Upper lobe of right lung (tissue), 1 donor: ENCODE results near the gene GMDS. TPM values are rescaled to one million over a fixed set of nuclear protein-coding genes. Genes with fewer than 3 reads are reported as not detected.

Experiments
- ATAC-seq: fragments of 200-7000 bp; cut with Tn5 transposase; one replicate; pipeline ENCODE4 v1.9.1; 2020; ENCODE audit warnings: mild to moderate bottlenecking, moderate library complexity
- DNase-seq: peaks from one replicate; pipeline ENCODE4 v3.0.0-alpha.2; 2020
- H3K27ac ChIP-seq: fragments of 200-600 bp; one replicate; pipeline ENCODE4 v1.8.0; 2022
- H3K27me3 ChIP-seq: fragments of 200-600 bp; one replicate; pipeline ENCODE4 v1.8.0; 2022; ENCODE audit warnings: mild to moderate bottlenecking
- H3K36me3 ChIP-seq: fragments of 200-600 bp; one replicate; pipeline ENCODE4 v1.8.0; 2022
- H3K4me1 ChIP-seq: fragments of 200-600 bp; one replicate; pipeline ENCODE4 v1.8.0; 2022
- H3K4me3 ChIP-seq: fragments of 200-600 bp; one replicate; pipeline ENCODE4 v1.8.0; 2022; ENCODE audit warnings: mild to moderate bottlenecking
- H3K9me3 ChIP-seq: fragments of 200-600 bp; one replicate; pipeline ENCODE4 v1.8.0; 2022
- intact Hi-C: fragments of 100-400 bp; cut with DNase I; formaldehyde crosslinking; loops from one replicate; pipeline ENCODE4 v1.11.0; 2022
- total RNA-seq: library from RNA; stranded (reverse); fragmentation: NEBNext Ultra II Directional; extraction: Animal tissue kit (Norgen Biotek cat#: 25700); gene quantifications from one replicate; pipeline ENCODE4 v1.2.1, GENCODE V29; 2021
- TF ChIP-seq, protein P1 (sequence below): fragments of 200-600 bp; IDR thresholded peaks from one replicate; pipeline ENCODE4 v1.8.0; 2022; ENCODE audit warnings: antibody characterized with exemption
- donor health status: DM: no; HTN: yes; CAD: no; lungs with severe emphysema.

Gene GMDS
- total RNA-seq, 1 donor from 2014 or later, result 12.2 TPM

DNA sequence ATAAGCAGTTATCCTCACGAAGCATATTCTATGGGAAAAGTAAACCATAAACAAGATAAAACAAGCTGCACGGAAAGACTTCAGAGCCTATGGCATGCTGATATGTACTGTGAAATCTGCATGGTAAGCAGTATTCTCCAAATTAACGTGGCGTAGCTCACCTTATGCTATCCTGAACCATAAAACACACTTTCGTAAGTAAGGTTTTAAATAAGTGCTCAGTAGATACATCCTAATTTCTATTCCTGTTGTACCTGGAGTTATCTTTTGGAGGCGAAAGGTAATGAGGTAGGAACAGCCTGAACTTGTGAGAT is 208.7 kb downstream of the GMDS start:
- no peaks in the 10 kb centered on the region for H3K36me3 ChIP-seq
- ATAC-seq, result no peak
- intact Hi-C loops, result no loop called here

DNA sequence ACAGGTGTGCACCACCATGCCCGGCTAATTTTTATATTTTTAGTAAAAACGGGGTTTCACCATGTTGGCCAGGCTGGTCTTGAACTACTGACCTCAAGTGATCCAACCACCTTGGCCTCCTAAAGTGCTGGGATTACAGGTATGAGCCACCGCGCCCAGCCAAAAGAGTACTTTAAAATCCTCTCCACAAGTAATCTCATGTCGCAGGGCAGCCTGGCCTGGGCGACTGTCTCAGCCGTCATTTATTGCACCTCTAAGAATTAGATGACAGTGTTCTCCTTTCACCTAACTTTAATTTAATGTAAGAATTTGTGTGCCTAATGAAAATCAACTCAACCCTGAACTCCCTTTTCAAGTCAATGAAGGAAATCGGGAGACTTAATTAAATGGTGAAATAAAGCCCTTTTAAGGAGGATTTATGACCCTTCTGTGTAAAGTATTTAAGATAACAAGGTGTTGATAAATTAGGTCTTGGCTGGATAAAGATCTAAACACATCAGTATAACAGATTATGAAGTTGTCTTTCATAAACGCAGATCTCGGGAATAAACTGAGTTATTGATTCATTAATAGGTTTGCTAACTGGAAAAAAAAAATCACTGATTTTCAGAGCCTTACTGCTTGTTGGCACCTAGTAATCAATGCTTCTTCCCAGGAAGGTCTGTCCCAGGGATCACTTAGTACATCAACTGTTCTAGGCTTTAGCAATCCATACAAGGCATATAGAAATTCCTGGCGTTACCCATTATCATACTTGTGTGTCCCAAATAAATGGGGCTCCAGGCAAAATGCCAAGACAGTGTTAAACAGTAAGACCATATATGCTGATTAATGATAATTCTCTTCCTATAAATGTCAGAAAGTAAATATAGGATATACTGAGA is 209.3 kb downstream of the GMDS start:
- intact Hi-C loops, result no loop called here
- DNase-seq (no peak), ATAC-seq (no peak)
- no peaks in the 10 kb centered on the region for H3K27me3 ChIP-seq
- H3K4me1 ChIP-seq, result no peaks in the 10 kb centered on the region
- no peaks in the 10 kb centered on the region for H3K9me3 ChIP-seq
- no peak overlapping the region for H3K4me3 ChIP-seq
- no peak overlapping the region for H3K27ac ChIP-seq
- no peaks in the 10 kb centered on the region for H3K36me3 ChIP-seq
- TF ChIP-seq, protein P1, sequence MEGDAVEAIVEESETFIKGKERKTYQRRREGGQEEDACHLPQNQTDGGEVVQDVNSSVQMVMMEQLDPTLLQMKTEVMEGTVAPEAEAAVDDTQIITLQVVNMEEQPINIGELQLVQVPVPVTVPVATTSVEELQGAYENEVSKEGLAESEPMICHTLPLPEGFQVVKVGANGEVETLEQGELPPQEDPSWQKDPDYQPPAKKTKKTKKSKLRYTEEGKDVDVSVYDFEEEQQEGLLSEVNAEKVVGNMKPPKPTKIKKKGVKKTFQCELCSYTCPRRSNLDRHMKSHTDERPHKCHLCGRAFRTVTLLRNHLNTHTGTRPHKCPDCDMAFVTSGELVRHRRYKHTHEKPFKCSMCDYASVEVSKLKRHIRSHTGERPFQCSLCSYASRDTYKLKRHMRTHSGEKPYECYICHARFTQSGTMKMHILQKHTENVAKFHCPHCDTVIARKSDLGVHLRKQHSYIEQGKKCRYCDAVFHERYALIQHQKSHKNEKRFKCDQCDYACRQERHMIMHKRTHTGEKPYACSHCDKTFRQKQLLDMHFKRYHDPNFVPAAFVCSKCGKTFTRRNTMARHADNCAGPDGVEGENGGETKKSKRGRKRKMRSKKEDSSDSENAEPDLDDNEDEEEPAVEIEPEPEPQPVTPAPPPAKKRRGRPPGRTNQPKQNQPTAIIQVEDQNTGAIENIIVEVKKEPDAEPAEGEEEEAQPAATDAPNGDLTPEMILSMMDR, result no peak

More for the DNA sequence above, 208.7 kb downstream of the GMDS start:
- no peak for DNase-seq
- Histone ChIP-seq H3K27me3 (no peaks in the 10 kb centered on the region), H3K27ac (no peak overlapping the region), H3K9me3 (no peaks in the 10 kb centered on the region), H3K4me3 (no peak overlapping the region), H3K4me1 (no peaks in the 10 kb centered on the region)
- TF ChIP-seq, protein P1, result no peak

DNA sequence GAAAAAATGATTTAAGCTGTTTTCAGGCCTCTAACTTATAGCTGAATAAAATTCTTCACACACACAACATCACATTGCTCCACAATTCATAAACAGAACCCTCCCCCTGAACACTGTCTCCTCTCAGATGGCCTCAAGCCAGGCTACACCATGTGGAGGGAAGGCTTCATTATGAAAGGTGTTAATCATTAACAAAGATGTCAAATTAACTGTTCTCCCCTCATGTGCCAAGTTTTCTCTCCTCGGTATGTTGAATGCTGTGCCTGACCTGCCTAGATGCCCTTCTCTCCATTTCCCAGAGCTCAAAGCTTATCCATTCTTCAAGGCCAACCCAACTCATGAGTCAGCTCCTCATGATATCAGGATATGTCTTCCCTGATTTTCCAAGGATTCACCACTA is 210.4 kb downstream of the GMDS start:
- H3K4me1 ChIP-seq, result no peaks in the 10 kb centered on the region
- intact Hi-C loops, result no loop called here

DNA sequence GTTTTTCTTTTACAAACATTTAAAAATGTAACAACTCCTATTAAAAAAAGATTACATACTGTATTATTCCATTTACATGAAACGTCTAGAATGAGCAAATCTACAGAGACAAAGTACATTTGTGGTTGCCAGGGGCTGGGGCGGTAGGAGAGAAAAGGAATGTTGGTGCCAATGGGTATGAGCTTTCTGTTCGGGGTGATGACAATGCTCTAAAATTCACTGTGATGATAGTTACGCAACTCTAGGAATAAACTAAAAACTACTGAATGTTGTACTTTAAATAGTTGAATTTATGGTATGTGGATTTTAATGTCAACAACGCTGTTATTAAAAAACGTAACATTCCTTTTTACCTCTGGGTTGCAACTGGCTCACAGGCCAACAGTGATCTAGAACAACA is 211.1 kb downstream of the GMDS start:
- H3K27me3 ChIP-seq, result no peaks in the 10 kb centered on the region
- TF ChIP-seq, protein P1, result no peak
- intact Hi-C loops, result no loop called here
- DNase-seq (no peak), ATAC-seq (no peak)
- H3K4me1 ChIP-seq, result no peaks in the 10 kb centered on the region
- H3K9me3 ChIP-seq, result no peaks in the 10 kb centered on the region
- no peak overlapping the region for H3K4me3 ChIP-seq
- H3K36me3 ChIP-seq, result no peaks in the 10 kb centered on the region
- H3K27ac ChIP-seq, result no peak overlapping the region

More for the DNA sequence above, 210.4 kb downstream of the GMDS start:
- Histone ChIP-seq H3K27ac (no peak overlapping the region), H3K36me3 (no peaks in the 10 kb centered on the region), H3K4me3 (no peak overlapping the region), H3K9me3 (no peaks in the 10 kb centered on the region), H3K27me3 (no peaks in the 10 kb centered on the region)
- ATAC-seq (no peak), DNase-seq (no peak)
- TF ChIP-seq, protein P1, result no peak

DNA sequence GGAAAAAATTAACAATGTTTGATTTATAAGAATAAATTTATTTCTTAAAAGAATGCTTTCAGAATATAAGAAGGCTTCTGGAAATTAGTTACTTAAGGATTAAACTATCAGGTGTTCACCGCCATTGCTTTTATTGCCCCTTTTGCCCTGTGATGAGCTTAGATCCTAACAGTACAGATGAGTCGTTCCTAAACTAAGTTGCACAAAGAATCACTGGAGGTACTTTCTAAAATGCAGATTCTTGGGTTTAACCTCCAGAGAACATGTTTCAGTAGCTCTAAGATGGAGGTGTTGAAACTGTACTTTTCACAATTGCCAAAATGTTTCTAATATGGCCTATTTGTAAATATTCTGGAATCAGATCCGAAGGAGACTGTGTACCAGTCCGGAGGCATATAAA is 211.9 kb downstream of the GMDS start:
- DNase-seq (no peak), ATAC-seq (no peak)
- Histone ChIP-seq H3K9me3 (no peaks in the 10 kb centered on the region), H3K36me3 (no peaks in the 10 kb centered on the region), H3K27me3 (no peaks in the 10 kb centered on the region), H3K27ac (no peak overlapping the region), H3K4me3 (no peak overlapping the region), H3K4me1 (no peaks in the 10 kb centered on the region)
- TF ChIP-seq, protein P1, result no peak
- intact Hi-C loops, result no loop called here
